ENCODE measurements around the gene DUSP18. TPM values are rescaled to one million over a fixed set of nuclear protein-coding genes. Genes with fewer than 3 reads are reported as not detected.

The DUSP18 gene
- total and polyA plus RNA-seq, 9 donors: 3.3 to 18.5 (median 5.7) TPM

DNA sequence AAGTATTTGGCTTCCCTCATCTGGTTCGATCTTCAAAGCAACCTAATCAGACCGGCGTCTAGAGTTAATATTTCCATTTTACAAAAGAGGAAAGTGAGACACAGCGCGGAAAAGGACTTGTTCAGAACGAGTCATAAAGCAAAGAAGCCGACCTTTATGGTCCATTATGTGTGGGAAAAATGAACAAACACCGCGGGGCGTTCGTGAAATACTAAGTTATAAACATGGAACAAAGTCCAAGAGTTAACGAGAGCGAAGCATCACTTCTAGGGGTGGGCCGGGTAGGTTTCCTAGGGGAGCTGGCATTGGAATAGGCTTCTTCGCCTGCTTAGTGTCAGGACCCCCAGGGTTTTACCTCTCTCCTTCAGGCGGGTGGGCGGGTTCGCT is 575 bp downstream of the DUSP18 start:
- Histone ChIP-seq H3K4me3 (peak overlapping the region; percentile 65), H3K36me3 (no peaks in the 10 kb centered on the region), H3K27ac (no peak overlapping the region), H3K4me1 (ENCODE audit: insufficient read depth) (peaks cover 4% of the 10 kb centered on the region), H3K27me3 (no peaks in the 10 kb centered on the region), H3K9me3 (no peaks in the 10 kb centered on the region)
- no peak for DNase-seq
- WGBS, 3 donors: 1 to 2% (median 2%) methylated on average over 18 of the region's 18 CpGs
- intact Hi-C loops (cut with DNase I): no loop called here
- TF ChIP-seq, protein P1, sequence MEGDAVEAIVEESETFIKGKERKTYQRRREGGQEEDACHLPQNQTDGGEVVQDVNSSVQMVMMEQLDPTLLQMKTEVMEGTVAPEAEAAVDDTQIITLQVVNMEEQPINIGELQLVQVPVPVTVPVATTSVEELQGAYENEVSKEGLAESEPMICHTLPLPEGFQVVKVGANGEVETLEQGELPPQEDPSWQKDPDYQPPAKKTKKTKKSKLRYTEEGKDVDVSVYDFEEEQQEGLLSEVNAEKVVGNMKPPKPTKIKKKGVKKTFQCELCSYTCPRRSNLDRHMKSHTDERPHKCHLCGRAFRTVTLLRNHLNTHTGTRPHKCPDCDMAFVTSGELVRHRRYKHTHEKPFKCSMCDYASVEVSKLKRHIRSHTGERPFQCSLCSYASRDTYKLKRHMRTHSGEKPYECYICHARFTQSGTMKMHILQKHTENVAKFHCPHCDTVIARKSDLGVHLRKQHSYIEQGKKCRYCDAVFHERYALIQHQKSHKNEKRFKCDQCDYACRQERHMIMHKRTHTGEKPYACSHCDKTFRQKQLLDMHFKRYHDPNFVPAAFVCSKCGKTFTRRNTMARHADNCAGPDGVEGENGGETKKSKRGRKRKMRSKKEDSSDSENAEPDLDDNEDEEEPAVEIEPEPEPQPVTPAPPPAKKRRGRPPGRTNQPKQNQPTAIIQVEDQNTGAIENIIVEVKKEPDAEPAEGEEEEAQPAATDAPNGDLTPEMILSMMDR (IDR thresholded peaks at IDR 0.05): no peak
- no peak for TF ChIP-seq POLR2A (IDR thresholded peaks at IDR 0.05)
- no peak for TF ChIP-seq EP300 (IDR thresholded peaks at IDR 0.05)

- DNase-seq: no peak
- H3K4me3 ChIP-seq: no peak overlapping the region
- H3K36me3 ChIP-seq: no peaks in the 10 kb centered on the region
- H3K4me1 ChIP-seq (ENCODE audit: insufficient read depth): peaks cover 4% of the 10 kb centered on the region
- intact Hi-C loops (cut with DNase I): no loop called here
- 90 to 96% (median 95%) methylated on average over 4 of the region's 4 CpGs for WGBS, 3 donors
- no peaks in the 10 kb centered on the region for H3K9me3 ChIP-seq
- TF ChIP-seq, protein P1 (IDR thresholded peaks at IDR 0.05): no peak
- TF ChIP-seq EP300 (IDR thresholded peaks at IDR 0.05) (no peak), POLR2A (IDR thresholded peaks at IDR 0.05) (no peak)
- no peaks in the 10 kb centered on the region for H3K27me3 ChIP-seq
- no peak overlapping the region for H3K27ac ChIP-seq
Observed at GRCh38 chr22:30665786-30666185, 1.9 kb downstream of the DUSP18 start.

- Histone ChIP-seq H3K27ac (no peak overlapping the region), H3K4me1 (ENCODE audit: insufficient read depth) (peaks cover 4% of the 10 kb centered on the region), H3K9me3 (no peaks in the 10 kb centered on the region), H3K36me3 (no peaks in the 10 kb centered on the region), H3K4me3 (no peak overlapping the region), H3K27me3 (no peaks in the 10 kb centered on the region)
- no peak for DNase-seq
- WGBS, 3 donors: 82 to 87% (median 86%) methylated on average over 2 of the region's 2 CpGs
- intact Hi-C loops (cut with DNase I): no loop called here
- TF ChIP-seq, protein P1 (IDR thresholded peaks at IDR 0.05): no peak
- TF ChIP-seq POLR2A (IDR thresholded peaks at IDR 0.05): no peak
- no peak for TF ChIP-seq EP300 (IDR thresholded peaks at IDR 0.05)
Observed at GRCh38 chr22:30665266-30665665, 2.4 kb downstream of the DUSP18 start.

GRCh38 chr22:30664798-30665197 is 2.9 kb downstream of the DUSP18 start:
- Histone ChIP-seq H3K4me3 (no peak overlapping the region), H3K36me3 (no peaks in the 10 kb centered on the region), H3K27me3 (no peaks in the 10 kb centered on the region), H3K27ac (no peak overlapping the region), H3K9me3 (no peaks in the 10 kb centered on the region), H3K4me1 (ENCODE audit: insufficient read depth) (peaks cover 4% of the 10 kb centered on the region)
- WGBS, 3 donors: 97 to 99% (median 97%) methylated on average over 13 of the region's 13 CpGs
- TF ChIP-seq, protein P1 (IDR thresholded peaks at IDR 0.05): no peak
- TF ChIP-seq EP300 (IDR thresholded peaks at IDR 0.05) (no peak), POLR2A (IDR thresholded peaks at IDR 0.05) (no peak)
- intact Hi-C loops (cut with DNase I): no loop called here
- DNase-seq: no peak

All from ovary (tissue), 9 donors.